CD14-positive monocyte (primary cell): ENCODE data around the gene TRABD. TPM values are rescaled to one million over a fixed set of nuclear protein-coding genes. Genes with fewer than 3 reads are reported as not detected.
A peak's percentile ranks its signal among the peaks of the same experiment; 100 is the strongest.

Experiments used
- DNase-seq, 3 donors: peaks; one replicate each; pipeline ENCODE4 v3.0.0-alpha.2; 2011 to 2022
- H2AFZ ChIP-seq: 2 replicates; pipeline ENCODE4 v1.6.0; 2012; ENCODE audit warnings: mild to moderate bottlenecking, low read depth, low read length, inconsistent platforms; ENCODE audit not compliant: insufficient read depth, poor library complexity, severe bottlenecking
- H3K27ac ChIP-seq, 2 donors: 1 replicate in 1 of 2; 2 replicates in 1 of 2; pipeline ENCODE4 v1.5.1; 2012 to 2013; ENCODE audit warnings: low read length in 2 of 2, control low read depth in 1 of 2, inconsistent platforms in 1 of 2, low read depth in 1 of 2, mild to moderate bottlenecking in 1 of 2
- H3K27me3 ChIP-seq, 2 donors: one replicate each; pipeline versions ENCODE4 v1.6.0 to v1.6.1; 2011 to 2013; ENCODE audit warnings: low read length in 2 of 2; ENCODE audit not compliant: control insufficient read depth in 2 of 2, insufficient read depth in 2 of 2
- H3K36me3 ChIP-seq, 2 donors: replicated peaks in 1 of 2; 1 replicate in 1 of 2; 2 replicates in 1 of 2; pipeline versions ENCODE4 v1.5.1 to v1.6.1; 2012 to 2013; ENCODE audit warnings: low read length in 2 of 2, control low read depth in 1 of 2, inconsistent platforms in 1 of 2, mild to moderate bottlenecking in 1 of 2; ENCODE audit not compliant: insufficient read depth in 2 of 2, control insufficient read depth in 1 of 2
- H3K4me1 ChIP-seq, 2 donors: 1 replicate in 1 of 2; 2 replicates in 1 of 2; pipeline versions ENCODE4 v1.5.1 to v1.6.1; 2012 to 2013; ENCODE audit warnings: low read length in 2 of 2, control low read depth in 1 of 2, inconsistent platforms in 1 of 2, mild to moderate bottlenecking in 1 of 2, moderate library complexity in 1 of 2; ENCODE audit not compliant: insufficient read depth in 2 of 2, control insufficient read depth in 1 of 2
- H3K4me2 ChIP-seq: replicated peaks from 2 replicates; pipeline ENCODE3; 2012; ENCODE audit warnings: low read length, moderate library complexity, mild to moderate bottlenecking; ENCODE audit not compliant: poor library complexity, severe bottlenecking; ENCODE audit errors: extremely low read depth
- H3K4me3 ChIP-seq, 3 experiments: fragments of 200-600 bp in 1 of 3; sonication (generic) in 1 of 3; replicated peaks in 1 of 3; 1 replicate in 2 of 3; 2 replicates in 1 of 3; pipeline ENCODE4 v1.5.1; 2011 to 2013; ENCODE audit warnings: low read length in 3 of 3, mild to moderate bottlenecking in 3 of 3, control low read depth in 2 of 3, low read depth in 2 of 3, inconsistent platforms in 1 of 3, moderate library complexity in 1 of 3
- H3K79me2 ChIP-seq: 2 replicates; pipeline ENCODE4 v1.6.0; 2012; ENCODE audit warnings: mild to moderate bottlenecking, control low read depth, inconsistent platforms, low read length, moderate library complexity; ENCODE audit not compliant: insufficient read depth
- H3K9ac ChIP-seq: 2 replicates; pipeline ENCODE4 v1.6.0; 2017; ENCODE audit warnings: low read length, mild to moderate bottlenecking; ENCODE audit not compliant: insufficient read depth, poor library complexity, severe bottlenecking
- H3K9me3 ChIP-seq, 2 donors: replicated peaks in 1 of 2; 1 replicate in 1 of 2; 2 replicates in 1 of 2; pipeline versions ENCODE4 v1.5.1 to v1.6.1; 2012 to 2013; ENCODE audit warnings: low read length in 2 of 2, control low read depth in 1 of 2; ENCODE audit not compliant: control insufficient read depth in 1 of 2, insufficient read depth in 1 of 2
- H4K20me1 ChIP-seq: 2 replicates; pipeline ENCODE4 v1.6.0; 2012; ENCODE audit warnings: mild to moderate bottlenecking, low read length, control low read depth, moderate library complexity; ENCODE audit not compliant: insufficient read depth
- H3K27ac Mint-ChIP-seq, 7 donors: one replicate each; pipeline ENCODE4 v1.8.0; 2020; ENCODE audit warnings: mild to moderate bottlenecking in 7 of 7, mixed read lengths in 7 of 7, moderate library complexity in 6 of 7, inconsistent platforms in 2 of 7
- H3K27me3 Mint-ChIP-seq, 3 donors: one replicate each; pipeline ENCODE4 v1.8.0; 2021 to 2022; ENCODE audit warnings: low read depth in 3 of 3, mild to moderate bottlenecking in 3 of 3, mixed read lengths in 3 of 3, moderate library complexity in 3 of 3, inconsistent platforms in 1 of 3
- H3K36me3 Mint-ChIP-seq, 2 donors: one replicate each; pipeline ENCODE4 v1.8.0; 2020; ENCODE audit warnings: mixed read lengths in 2 of 2, inconsistent platforms in 1 of 2, mild to moderate bottlenecking in 1 of 2
- H3K4me1 Mint-ChIP-seq: one replicate; pipeline ENCODE4 v1.8.0; 2020; ENCODE audit warnings: mild to moderate bottlenecking, mixed read lengths
- H3K4me3 Mint-ChIP-seq, 2 donors: one replicate each; pipeline ENCODE4 v1.8.0; 2020; ENCODE audit warnings: mild to moderate bottlenecking in 2 of 2, mixed read lengths in 2 of 2, moderate library complexity in 1 of 2
- H3K9me3 Mint-ChIP-seq, 7 donors: one replicate each; pipeline ENCODE4 v1.8.0; 2020 to 2022; ENCODE audit warnings: mixed read lengths in 7 of 7, mild to moderate bottlenecking in 6 of 7, moderate library complexity in 6 of 7, inconsistent platforms in 2 of 7
- CTCF ChIP-seq: fragments of 200-600 bp; IDR thresholded peaks from one replicate; pipeline ENCODE4 v1.8.0; 2022; ENCODE audit warnings: antibody characterized with exemption, mild to moderate bottlenecking
- WGBS: methylation state at CpG from one replicate; pipeline ENCODE4 v1.1.5; 2013; ENCODE audit warnings: missing lambda C conversion rate; ENCODE audit not compliant: insufficient coverage; 5-methylcytosine and 5-hydroxymethylcytosine counted together
- intact Hi-C, 2 donors: fragments of 100-400 bp; cut with micrococcal nuclease; formaldehyde crosslinking; loops; one replicate each; pipeline versions ENCODE4 v1.15.0 to v1.15.1; 2023
- polyA plus RNA-seq, 3 donors: library from polyadenylated mRNA; depleted of rRNA in 1 of 3; unstranded in 2 of 3; stranded (reverse) in 1 of 3; fragments of 300-500 nt in 2 of 3; fragments of >200 nt in 1 of 3; fragmentation: Illumina TruSeq in 2 of 3; gene quantifications; 1 replicate in 2 of 3; 2 replicates in 1 of 3; pipeline ENCODE4 v1.2.3, GENCODE V29; 2012 to 2021

Gene TRABD
- polyA plus RNA-seq, 3 donors: 34.5 to 240 (median 39.3) TPM

GRCh38 chr22:50189849-50190181 is 4.1 kb downstream of the TRABD start:
- H3K4me3 Mint-ChIP-seq: peak overlapping the region; percentile 83 to 89
- H3K79me2 ChIP-seq: peaks cover 76% of the 10 kb centered on the region
- H3K27me3 Mint-ChIP-seq: peaks cover 0 to 2% (median 0%) of the 10 kb centered on the region in 3 donors
- no peak for DNase-seq
- no peak for TF ChIP-seq CTCF
- peak overlapping the region; percentile 70 for H3K4me2 ChIP-seq
- peaks cover 57% of the 10 kb centered on the region for H3K4me1 Mint-ChIP-seq
- H3K9me3 ChIP-seq: no peaks in the 10 kb centered on the region
- peak overlapping the region; percentile 99 to 100 for H3K27ac ChIP-seq
- peaks cover 19% of the 10 kb centered on the region in 2 donors for H3K36me3 ChIP-seq
- WGBS: 6% methylated on average over 4 of the region's 4 CpGs
- no peaks in the 10 kb centered on the region for H3K9me3 Mint-ChIP-seq
- H3K27me3 ChIP-seq: no peaks in the 10 kb centered on the region
- H3K4me1 ChIP-seq: peaks cover 69 to 82% of the 10 kb centered on the region in 2 donors
- no peak overlapping the region for H2AFZ ChIP-seq
- H3K27ac Mint-ChIP-seq: peak overlapping the region; percentile 98 to 100 (median 100)
- intact Hi-C loops: loop anchor here in 1 of 2 donors (2.0 to 5.0 kb wide), 2 partner anchors 253 to 342 kb away; partner anchors contain the start of gene TYMP
- H3K36me3 Mint-ChIP-seq: peaks cover 24 to 36% of the 10 kb centered on the region in 2 donors
- H4K20me1 ChIP-seq: no peaks in the 10 kb centered on the region
- peak overlapping the region; percentile 21 to 71 (median 57) for H3K4me3 ChIP-seq
- H3K9ac ChIP-seq: peak overlapping the region; percentile 95

GRCh38 chr22:50190182-50190940 is 4.6 kb downstream of the TRABD start:
- Histone ChIP-seq H3K27ac (peak overlapping the region; percentile 99 to 100), H3K4me1 (peaks cover 65 to 77% of the 10 kb centered on the region in 2 donors), H2AFZ (no peak overlapping the region), H3K9me3 (no peaks in the 10 kb centered on the region), H4K20me1 (no peaks in the 10 kb centered on the region), H3K27me3 (no peaks in the 10 kb centered on the region), H3K79me2 (peaks cover 79% of the 10 kb centered on the region), H3K9ac (peak overlapping the region; percentile 95), H3K4me3 (peak overlapping the region; percentile 21 to 71 (median 57)), H3K36me3 (peaks cover 24% of the 10 kb centered on the region in 2 donors), H3K4me2 (peak overlapping the region; percentile 70)
- Mint-ChIP-seq H3K27me3 (peaks cover 0 to 2% (median 1%) of the 10 kb centered on the region in 3 donors), H3K36me3 (peaks cover 29 to 41% of the 10 kb centered on the region in 2 donors), H3K4me3 (peak overlapping the region; percentile 83 to 89), H3K27ac (peak overlapping the region; percentile 98 to 100 (median 100)), H3K9me3 (no peaks in the 10 kb centered on the region), H3K4me1 (peaks cover 56% of the 10 kb centered on the region)
- WGBS: under 1% methylated on average over 40 of the region's 43 CpGs
- peak; percentile 91 to 97 (median 94) for DNase-seq
- TF ChIP-seq CTCF: peak; percentile 51
- intact Hi-C loops: loop anchor here in 1 of 2 donors (2.0 kb wide), 1 partner anchor 254 kb away; no protein-coding TSS in a partner anchor
